ENCODE data around the gene TMEM86A.

Gene TMEM86A

DNA sequence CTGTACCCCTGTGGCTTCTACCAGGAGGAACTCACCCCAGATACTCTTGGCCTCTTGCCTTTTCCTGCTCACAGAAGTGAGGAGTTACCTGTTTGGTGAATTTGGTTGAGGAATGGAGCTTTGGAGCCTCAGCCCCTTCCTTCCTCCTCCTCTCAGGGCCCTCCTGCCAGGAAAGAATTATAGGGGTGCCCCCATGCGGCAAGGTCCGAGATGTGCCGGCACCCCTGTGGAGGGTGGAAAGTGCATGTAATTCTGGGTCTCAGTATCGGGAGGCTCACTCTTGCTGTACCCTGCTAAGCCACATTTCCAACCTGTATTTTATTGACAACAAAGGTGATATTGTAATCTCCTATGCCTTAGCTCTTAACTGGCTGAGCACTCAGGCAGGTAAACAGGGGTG is 41.1 kb downstream of the TMEM86A start:
- TF ChIP-seq, protein P1, sequence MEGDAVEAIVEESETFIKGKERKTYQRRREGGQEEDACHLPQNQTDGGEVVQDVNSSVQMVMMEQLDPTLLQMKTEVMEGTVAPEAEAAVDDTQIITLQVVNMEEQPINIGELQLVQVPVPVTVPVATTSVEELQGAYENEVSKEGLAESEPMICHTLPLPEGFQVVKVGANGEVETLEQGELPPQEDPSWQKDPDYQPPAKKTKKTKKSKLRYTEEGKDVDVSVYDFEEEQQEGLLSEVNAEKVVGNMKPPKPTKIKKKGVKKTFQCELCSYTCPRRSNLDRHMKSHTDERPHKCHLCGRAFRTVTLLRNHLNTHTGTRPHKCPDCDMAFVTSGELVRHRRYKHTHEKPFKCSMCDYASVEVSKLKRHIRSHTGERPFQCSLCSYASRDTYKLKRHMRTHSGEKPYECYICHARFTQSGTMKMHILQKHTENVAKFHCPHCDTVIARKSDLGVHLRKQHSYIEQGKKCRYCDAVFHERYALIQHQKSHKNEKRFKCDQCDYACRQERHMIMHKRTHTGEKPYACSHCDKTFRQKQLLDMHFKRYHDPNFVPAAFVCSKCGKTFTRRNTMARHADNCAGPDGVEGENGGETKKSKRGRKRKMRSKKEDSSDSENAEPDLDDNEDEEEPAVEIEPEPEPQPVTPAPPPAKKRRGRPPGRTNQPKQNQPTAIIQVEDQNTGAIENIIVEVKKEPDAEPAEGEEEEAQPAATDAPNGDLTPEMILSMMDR (conservative IDR thresholded peaks at IDR 0.05): no peak
- no peak overlapping the region for H3K27ac ChIP-seq

DNA sequence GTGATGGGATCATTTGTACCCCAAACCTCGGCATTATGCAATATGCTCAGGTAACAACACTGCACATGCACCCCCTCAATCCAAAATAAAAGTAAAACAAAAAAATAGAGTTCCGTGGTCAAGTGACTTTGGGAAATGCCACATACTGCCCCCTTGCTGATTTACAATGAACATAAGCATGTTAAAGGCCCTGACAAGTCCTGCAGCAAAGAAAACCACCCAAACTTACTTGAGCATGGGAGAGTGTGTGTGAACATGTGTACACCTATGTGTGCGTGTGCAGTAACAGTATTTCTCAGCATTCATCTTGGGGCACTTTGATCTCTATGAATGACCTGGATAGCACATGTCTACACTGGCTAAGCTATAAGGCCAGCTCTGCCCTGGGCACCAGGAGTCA is 43.2 kb downstream of the TMEM86A start:
- no peak overlapping the region for H3K27ac ChIP-seq
- TF ChIP-seq, protein P1 (conservative IDR thresholded peaks at IDR 0.05): no peak

DNA sequence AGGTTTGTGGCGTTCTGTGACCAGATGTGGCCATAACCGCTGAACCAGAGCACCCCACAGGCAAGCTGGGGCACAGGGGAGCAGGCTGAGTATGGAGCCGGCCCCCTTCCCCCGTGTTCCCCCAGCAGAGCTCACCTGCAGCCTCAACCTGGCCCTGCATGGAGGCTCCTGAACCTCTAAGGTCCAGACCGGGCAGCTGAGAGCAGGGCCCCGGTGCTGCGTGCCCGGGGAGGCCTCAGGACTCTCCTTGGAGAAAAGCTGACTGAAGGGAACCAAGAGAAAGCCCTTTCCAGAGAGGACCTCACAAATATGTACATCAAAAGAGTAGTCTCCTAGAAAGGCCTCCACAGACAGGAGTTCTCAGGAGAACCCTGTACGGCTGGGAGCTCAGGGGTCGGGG is 44.8 kb downstream of the TMEM86A start:
- TF ChIP-seq, protein P1 (conservative IDR thresholded peaks at IDR 0.05): no peak
- no peak overlapping the region for H3K27ac ChIP-seq

DNA sequence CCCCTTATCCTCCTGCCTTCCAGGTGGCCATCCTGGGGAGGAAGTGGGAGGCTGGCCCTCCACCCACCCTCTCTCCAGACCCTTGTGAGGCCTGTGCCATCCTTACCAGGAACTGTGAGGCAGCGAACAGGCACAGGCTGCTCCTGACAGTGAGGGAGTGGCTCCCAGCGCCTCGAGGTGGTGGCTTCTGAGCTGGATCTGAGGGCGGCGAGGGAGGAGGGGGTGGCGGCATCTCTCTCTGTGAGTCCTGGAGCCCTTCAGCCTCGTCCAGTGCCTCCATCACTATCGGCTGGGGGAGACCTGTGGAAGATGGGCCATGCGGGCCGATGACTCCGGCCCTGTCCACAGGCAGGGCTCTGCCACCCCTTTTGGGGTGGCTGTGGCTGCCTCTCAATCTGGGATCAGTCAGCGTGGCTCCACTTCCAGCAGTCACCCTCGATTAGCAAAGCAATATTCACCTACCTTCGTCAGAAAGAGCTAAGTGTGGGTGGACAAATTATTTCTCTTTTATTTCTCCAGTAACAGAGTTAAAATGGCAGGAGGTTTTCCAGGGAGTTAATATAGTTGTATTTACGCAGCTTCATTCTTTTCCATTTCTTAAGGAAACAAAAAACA is 45.4 kb downstream of the TMEM86A start:
- TF ChIP-seq, protein P1 (conservative IDR thresholded peaks at IDR 0.05): no peak
- H3K27ac ChIP-seq: no peak overlapping the region

DNA sequence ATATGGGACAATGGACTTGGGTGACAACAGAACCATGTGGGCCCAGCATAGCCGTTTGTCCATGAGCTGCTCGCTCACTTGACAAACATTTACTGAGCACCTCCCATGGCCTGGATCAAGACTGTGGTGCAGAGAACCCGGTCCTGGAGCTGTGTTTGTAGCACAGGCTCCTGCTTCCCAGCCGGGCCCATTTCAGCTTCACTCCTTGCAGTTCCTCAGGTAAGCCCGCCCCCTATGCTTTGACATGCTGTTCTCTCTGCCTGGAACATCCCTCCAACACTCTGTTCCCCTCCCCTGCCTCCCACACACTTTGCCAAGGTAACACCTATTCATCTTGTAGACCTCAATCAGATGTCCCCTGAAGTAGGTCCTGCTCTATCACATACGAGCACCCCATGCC is 46.7 kb downstream of the TMEM86A start:
- TF ChIP-seq, protein P1 (conservative IDR thresholded peaks at IDR 0.05): no peak
- H3K27ac ChIP-seq: no peak overlapping the region

DNA sequence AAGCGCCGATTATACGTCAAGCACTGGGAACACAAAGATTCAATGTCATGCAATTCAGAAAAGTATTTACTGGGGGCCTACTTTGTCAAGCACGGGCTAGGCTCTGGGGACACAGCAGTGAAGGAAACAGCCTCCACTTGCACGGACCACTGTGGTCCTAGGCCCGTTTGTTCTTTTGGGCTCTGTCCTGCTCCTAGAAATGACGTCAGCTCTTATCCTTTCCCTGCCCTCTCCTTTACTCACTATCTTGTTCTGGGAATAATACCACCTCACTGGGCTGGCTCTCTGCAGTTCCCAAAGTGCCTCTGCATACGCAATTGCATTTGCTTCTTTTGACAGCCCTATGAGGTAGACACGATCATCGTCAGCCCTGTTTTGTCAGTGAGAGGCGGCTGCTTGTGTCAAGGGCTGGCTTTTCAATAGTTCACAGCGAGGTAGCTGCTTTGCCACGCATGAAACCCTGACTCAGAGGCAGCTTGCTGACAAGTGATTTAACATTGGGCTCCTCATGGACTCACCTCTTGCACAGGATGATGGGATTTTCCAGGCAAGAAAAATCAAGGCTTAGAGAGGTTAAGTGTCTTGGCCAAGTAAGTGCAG is 50.3 kb downstream of the TMEM86A start:
- no peak overlapping the region for H3K27ac ChIP-seq
- TF ChIP-seq, protein P1 (conservative IDR thresholded peaks at IDR 0.05): no peak

DNA sequence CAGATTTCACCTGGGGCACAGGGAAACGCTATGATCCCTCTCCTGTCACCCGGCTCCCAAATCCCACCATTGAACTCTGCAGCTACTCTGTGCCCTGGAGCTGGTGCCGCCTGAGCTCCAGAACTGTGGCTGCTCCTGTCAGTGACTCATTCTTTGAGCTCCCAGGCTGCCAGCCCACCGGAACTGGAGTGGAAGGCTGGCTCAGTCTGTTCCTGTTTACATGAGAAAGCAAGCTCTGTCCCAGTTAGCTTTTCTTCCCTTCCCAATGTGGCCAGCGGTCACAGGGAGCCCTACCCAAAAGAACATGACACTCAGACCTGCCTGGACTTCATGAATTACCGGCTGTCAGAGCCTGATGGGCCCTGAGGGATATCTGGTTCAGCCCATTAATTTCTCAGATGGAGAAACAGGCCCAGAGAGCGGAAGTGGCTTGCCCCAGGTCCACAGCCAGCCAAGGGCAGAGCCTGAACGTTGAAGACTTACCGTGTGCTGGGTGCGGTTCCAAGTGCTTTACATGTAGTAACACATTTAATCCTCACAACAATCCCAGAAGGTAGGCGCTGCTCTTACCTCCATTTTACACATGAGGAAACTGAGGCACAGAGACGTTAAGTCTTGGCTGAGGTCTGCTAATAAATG is 51.2 kb downstream of the TMEM86A start:
- TF ChIP-seq, protein P1 (conservative IDR thresholded peaks at IDR 0.05): no peak
- no peak overlapping the region for H3K27ac ChIP-seq

Data from VCaP (cell line).